ENCODE measurements around the gene CDKN1B. TPM values are rescaled to one million over a fixed set of nuclear protein-coding genes. Genes with fewer than 3 reads are reported as not detected.

Gene CDKN1B
- total RNA-seq, 1 donor from 2014 or later, result 36.3 TPM

- no peak for DNase-seq
- H3K27ac ChIP-seq (replicated peaks), result no peak overlapping the region
- TF ChIP-seq CTCF (IDR thresholded peaks at IDR 0.05; ENCODE audit: borderline replicate concordance), result no peak
- H3K36me3 ChIP-seq, result no peaks in the 10 kb centered on the region
- H3K4me1 ChIP-seq, result no peaks in the 10 kb centered on the region
- H3K27me3 ChIP-seq (ENCODE audit: low read depth), result no peaks in the 10 kb centered on the region
- intact Hi-C loops (cut with micrococcal nuclease), result no loop called here
- peak overlapping the region; percentile 42 for H3K4me3 ChIP-seq
- H3K9me3 ChIP-seq (replicated peaks), result no peaks in the 10 kb centered on the region
These were observed 32.3 kb downstream of the CDKN1B start for GRCh38 chr12:12749433-12749832.

- no peak for DNase-seq
- no peak for TF ChIP-seq CTCF (IDR thresholded peaks at IDR 0.05; ENCODE audit: borderline replicate concordance)
- Histone ChIP-seq H3K4me1 (no peaks in the 10 kb centered on the region), H3K27me3 (ENCODE audit: low read depth) (no peaks in the 10 kb centered on the region), H3K9me3 (replicated peaks) (no peaks in the 10 kb centered on the region), H3K4me3 (no peak overlapping the region), H3K27ac (replicated peaks) (no peak overlapping the region), H3K36me3 (no peaks in the 10 kb centered on the region)
- intact Hi-C loops (cut with micrococcal nuclease), result no loop called here
These were observed 38.8 kb downstream of the CDKN1B start for GRCh38 chr12:12755923-12756322.

GRCh38 chr12:12757121-12757520 lies 40.0 kb downstream of the CDKN1B start:
- Histone ChIP-seq H3K36me3 (no peaks in the 10 kb centered on the region), H3K27ac (replicated peaks) (no peak overlapping the region), H3K9me3 (replicated peaks) (no peaks in the 10 kb centered on the region), H3K4me1 (no peaks in the 10 kb centered on the region), H3K27me3 (ENCODE audit: low read depth) (no peaks in the 10 kb centered on the region), H3K4me3 (no peak overlapping the region)
- intact Hi-C loops (cut with micrococcal nuclease), result no loop called here
- no peak for DNase-seq
- no peak for TF ChIP-seq CTCF (IDR thresholded peaks at IDR 0.05; ENCODE audit: borderline replicate concordance)

- intact Hi-C loops (cut with micrococcal nuclease), result no loop called here
- Histone ChIP-seq H3K4me3 (no peak overlapping the region), H3K9me3 (replicated peaks) (no peaks in the 10 kb centered on the region), H3K27ac (replicated peaks) (no peak overlapping the region), H3K36me3 (no peaks in the 10 kb centered on the region), H3K27me3 (ENCODE audit: low read depth) (no peaks in the 10 kb centered on the region), H3K4me1 (no peaks in the 10 kb centered on the region)
- no peak for DNase-seq
- no peak for TF ChIP-seq CTCF (IDR thresholded peaks at IDR 0.05; ENCODE audit: borderline replicate concordance)
These were observed 42.2 kb downstream of the CDKN1B start for GRCh38 chr12:12759234-12759915.

- TF ChIP-seq CTCF (IDR thresholded peaks at IDR 0.05; ENCODE audit: borderline replicate concordance), result no peak
- H3K27ac ChIP-seq (replicated peaks), result no peak overlapping the region
- H3K4me3 ChIP-seq, result no peak overlapping the region
- DNase-seq, result no peak
- H3K9me3 ChIP-seq (replicated peaks), result peaks cover 7% of the 10 kb centered on the region
- no peaks in the 10 kb centered on the region for H3K36me3 ChIP-seq
- intact Hi-C loops (cut with micrococcal nuclease), result no loop called here
- no peaks in the 10 kb centered on the region for H3K27me3 ChIP-seq (ENCODE audit: low read depth)
- H3K4me1 ChIP-seq, result no peaks in the 10 kb centered on the region
These were observed 47.7 kb downstream of the CDKN1B start for GRCh38 chr12:12764824-12765223.
